GM21717 (cell line): ENCODE measurements around the gene PRRT2.

ENCODE experiments used
- ATAC-seq: cut with Tn5 transposase; IDR thresholded peaks from one replicate; pipeline ENCODE4 v1.9.1; 2021; ENCODE audit warnings: mild to moderate bottlenecking, moderate library complexity; ENCODE audit not compliant: unreplicated experiment

Gene PRRT2

GRCh38 chr16:29858974-29859373 lies 47.0 kb downstream of the PRRT2 start:
- ATAC-seq = no peak

GRCh38 chr16:29860218-29860617 lies 48.2 kb downstream of the PRRT2 start:
- no peak for ATAC-seq

GRCh38 chr16:29862383-29862883 lies 50.4 kb downstream of the PRRT2 start:
- ATAC-seq = no peak

- peak; percentile 80 for ATAC-seq
Measured at GRCh38 chr16:29862884-29863668, 51.1 kb downstream of the PRRT2 start, which contains the start of gene CDIPT. TSS of gene CDIPT (minus strand) at chr16:29863226. CDS start at chr16:29862857, 369 bp downstream.

- no peak for ATAC-seq
Measured at GRCh38 chr16:29863669-29863984, 51.6 kb downstream of the PRRT2 start.

- ATAC-seq = no peak
Measured at GRCh38 chr16:29864205-29864604, 52.2 kb downstream of the PRRT2 start.
